Measurements from ENCODE around the gene VIT.

VIT gene

GRCh38 chr2:36861896-36862295 lies 165.4 kb downstream of the VIT start:
- no peak for DNase-seq (ENCODE audit: low spot score)

All from left forelimb (tissue), 1 donor.